HCT116 (cell line): Measurements from ENCODE around the gene PLOD1. TPM values are rescaled to one million over a fixed set of nuclear protein-coding genes. Genes with fewer than 3 reads are reported as not detected.

Source experiments
- ATAC-seq: fragments of 200-7000 bp; cut with Tn5 transposase; 2 replicates; pipeline ENCODE4 v1.9.1; 2020; ENCODE audit warnings: mild to moderate bottlenecking, moderate library complexity
- BruUV-seq: library from RNA; stranded (reverse); fragments of 400-500 nt; replicated peaks from 2 replicates; lab custom pipeline; 2021; lab: Mats Ljungman, UMichigan
- CTCF ChIA-PET: fragments of 300-600 bp; sonication (Branson Sonifier 250); formaldehyde crosslinking; loops from one replicate; lab custom pipeline; 2021; ENCODE audit warnings: antibody characterized with exemption; lab: Charles Lee
- POLR2A ChIA-PET: fragments of 300-600, 350-600 bp; sonication (Branson Sonifier 250); formaldehyde crosslinking; loops from one replicate; lab custom pipeline; 2021; ENCODE audit warnings: antibody characterized with exemption; lab: Charles Lee
- RAD21 ChIA-PET, 2 experiments: fragments of 300-600 bp; sonication (Branson Sonifier 250); formaldehyde crosslinking; loops; one replicate each; lab custom pipeline; 2023; ENCODE audit warnings: low total read pairs in 2 of 2; ENCODE audit not compliant: uncharacterized antibody in 2 of 2, unreplicated experiment in 2 of 2, low non-redundant PET in 1 of 2; lab: Charles Lee
- DNase-seq: peaks from one replicate; pipeline ENCODE4 v3.0.0-alpha.2; 2010; ENCODE audit warnings: low read depth, low spot score
- H2AFZ ChIP-seq: fragments of 200-600 bp; shearing (Covaris generic), sonication (generic); 2 replicates; pipeline ENCODE4 v1.6.1; 2017; ENCODE audit warnings: low read depth, mixed run types, mixed read lengths, antibody characterized with exemption, low read length; ENCODE audit not compliant: poor library complexity, severe bottlenecking
- H3K27ac ChIP-seq: 2 replicates; pipeline ENCODE4 v1.5.1; 2012; ENCODE audit warnings: low read depth, low read length
- H3K27me3 ChIP-seq: fragments of 200-600 bp; sonication (generic); 2 replicates; pipeline ENCODE4 v1.6.1; 2016; ENCODE audit warnings: mixed run types, low read length, mixed read lengths; ENCODE audit not compliant: insufficient read depth
- H3K36me3 ChIP-seq, 2 experiments: fragments of 200-500 bp in 1 of 2; fragments of 200-600 bp in 1 of 2; sonication (Bioruptor generic) in 1 of 2; sonication (generic) in 1 of 2; 2 replicates each; pipeline versions ENCODE4 v1.5.1 to v1.6.1; 2014 to 2016; ENCODE audit warnings: low read length in 2 of 2, inconsistent platforms in 1 of 2, mixed read lengths in 1 of 2, mixed run types in 1 of 2; ENCODE audit not compliant: insufficient read depth in 2 of 2, control insufficient read depth in 1 of 2
- H3K4me1 ChIP-seq, 2 experiments: fragments of 200-600 bp in 1 of 2; sonication (generic) in 1 of 2; 2 replicates each; pipeline versions ENCODE4 v1.5.1 to v1.6.1; 2012 to 2017; ENCODE audit warnings: low read length in 2 of 2, inconsistent platforms in 1 of 2, mild to moderate bottlenecking in 1 of 2, mixed read lengths in 1 of 2, mixed run types in 1 of 2, moderate library complexity in 1 of 2; ENCODE audit not compliant: insufficient read depth in 2 of 2, control insufficient read depth in 1 of 2
- H3K4me2 ChIP-seq: fragments of 200-600 bp; sonication (generic); 2 replicates; pipeline ENCODE4 v1.6.1; 2017; ENCODE audit warnings: mixed run types, low read length, mixed read lengths
- H3K4me3 ChIP-seq, 2 experiments: fragments of 200-600 bp in 1 of 2; sonication (generic) in 1 of 2; replicated peaks in 1 of 2; 2 replicates each; pipeline ENCODE4 v1.5.1; 2011 to 2016; ENCODE audit warnings: low read length in 2 of 2, control low read depth in 1 of 2, low read depth in 1 of 2, mild to moderate bottlenecking in 1 of 2, mixed read lengths in 1 of 2, mixed run types in 1 of 2
- H3K79me2 ChIP-seq: fragments of 200-600 bp; sonication (generic); 2 replicates; pipeline ENCODE4 v1.6.1; 2017; ENCODE audit warnings: mild to moderate bottlenecking, mixed run types, low read length, moderate library complexity, mixed read lengths; ENCODE audit not compliant: insufficient read depth
- H3K9ac ChIP-seq: fragments of 200-600 bp; sonication (generic); 2 replicates; pipeline ENCODE4 v1.6.1; 2016; ENCODE audit warnings: low read length, mixed read lengths
- H3K9me2 ChIP-seq: fragments of 200-600 bp; sonication (generic), shearing (Covaris generic); 2 replicates; pipeline ENCODE4 v1.6.1; 2017; ENCODE audit warnings: mixed run types, mild to moderate bottlenecking, moderate library complexity; ENCODE audit not compliant: insufficient read depth
- H3K9me3 ChIP-seq, 2 experiments: fragments of 200-500 bp in 1 of 2; fragments of 200-600 bp in 1 of 2; sonication (Bioruptor generic) in 1 of 2; sonication (generic) in 1 of 2; 2 replicates each; pipeline ENCODE4 v1.6.1; 2014 to 2017; ENCODE audit warnings: low read length in 2 of 2, mixed read lengths in 2 of 2, inconsistent platforms in 1 of 2, low read depth in 1 of 2, mild to moderate bottlenecking in 1 of 2, mixed run types in 1 of 2, moderate library complexity in 1 of 2; ENCODE audit not compliant: control insufficient read depth in 1 of 2, insufficient read depth in 1 of 2
- H4K20me1 ChIP-seq: fragments of 200-600 bp; sonication (generic), shearing (Covaris generic); 2 replicates; pipeline ENCODE4 v1.6.1; 2017; ENCODE audit warnings: mixed run types, mild to moderate bottlenecking, moderate library complexity; ENCODE audit not compliant: insufficient read depth
- CEBPB ChIP-seq: IDR thresholded peaks from 2 replicates; pipeline ENCODE4 v1.6.1; 2012; ENCODE audit warnings: low read depth
- ELF1 ChIP-seq: IDR thresholded peaks from 2 replicates; pipeline ENCODE4 v1.6.1; 2012; ENCODE audit warnings: low read depth, borderline replicate concordance
- EZH2 ChIP-seq: fragments of 200-600 bp; sonication (generic); IDR thresholded peaks from 2 replicates; pipeline ENCODE4 v1.6.1; 2017; ENCODE audit warnings: antibody characterized with exemption, mixed run types
- EZH2phosphoT487 ChIP-seq: fragments of 200-600 bp; IDR thresholded peaks from 2 replicates; pipeline ENCODE4 v1.6.1; 2018; ENCODE audit warnings: antibody characterized with exemption, borderline replicate concordance
- FOSL1 ChIP-seq: IDR thresholded peaks from 2 replicates; pipeline ENCODE4 v1.6.1; 2012; ENCODE audit warnings: low read depth
- POLR2AphosphoS5 ChIP-seq: IDR thresholded peaks from 2 replicates; pipeline ENCODE4 v1.6.1; 2011; ENCODE audit warnings: mild to moderate bottlenecking, low read depth, low read length, moderate library complexity
- SIN3A ChIP-seq: IDR thresholded peaks from 2 replicates; pipeline ENCODE4 v1.6.1; 2012; ENCODE audit warnings: low read depth
- SP1 ChIP-seq: IDR thresholded peaks from 2 replicates; pipeline ENCODE4 v1.6.1; 2012; ENCODE audit warnings: low read depth
- SRF ChIP-seq: IDR thresholded peaks from 2 replicates; pipeline ENCODE4 v1.6.1; 2012; ENCODE audit warnings: low read depth
- TCF7L2 ChIP-seq: IDR thresholded peaks from 2 replicates; pipeline ENCODE4 v1.7.0; 2011; ENCODE audit warnings: borderline replicate concordance, inconsistent platforms; ENCODE audit not compliant: insufficient read depth, insufficient read length; ENCODE audit errors: extremely low read depth
- YY1 ChIP-seq: IDR thresholded peaks from 2 replicates; pipeline ENCODE4 v1.6.1; 2011; ENCODE audit warnings: low read length, low read depth, moderate library complexity, mild to moderate bottlenecking; ENCODE audit not compliant: insufficient replicate concordance; ENCODE audit errors: extremely low read depth
- intact Hi-C: fragments of 100-400 bp; cut with micrococcal nuclease; formaldehyde crosslinking; loops from 2 replicates; pipeline ENCODE4 v1.10.0; 2022
- total RNA-seq: library from RNA; stranded (reverse); gene quantifications from one replicate; pipeline ENCODE4 v1.2.1, GENCODE V29; 2021; ENCODE audit not compliant: unreplicated experiment
- TF ChIP-seq, protein P1 (sequence below): IDR thresholded peaks from 2 replicates; pipeline ENCODE4 v1.6.1; 2012
- TF ChIP-seq, protein P2 (sequence below): IDR thresholded peaks from 2 replicates; pipeline ENCODE4 v1.6.1; 2012; ENCODE audit warnings: low read depth
- TF ChIP-seq, protein P3 (sequence below): IDR thresholded peaks from 2 replicates; pipeline ENCODE4 v1.6.1; 2011; ENCODE audit warnings: mild to moderate bottlenecking, low read length, moderate library complexity; ENCODE audit not compliant: insufficient replicate concordance; ENCODE audit errors: extremely low read depth

The PLOD1 gene
- total RNA-seq, 1 experiment from 2014 or later, result 175 TPM

DNA sequence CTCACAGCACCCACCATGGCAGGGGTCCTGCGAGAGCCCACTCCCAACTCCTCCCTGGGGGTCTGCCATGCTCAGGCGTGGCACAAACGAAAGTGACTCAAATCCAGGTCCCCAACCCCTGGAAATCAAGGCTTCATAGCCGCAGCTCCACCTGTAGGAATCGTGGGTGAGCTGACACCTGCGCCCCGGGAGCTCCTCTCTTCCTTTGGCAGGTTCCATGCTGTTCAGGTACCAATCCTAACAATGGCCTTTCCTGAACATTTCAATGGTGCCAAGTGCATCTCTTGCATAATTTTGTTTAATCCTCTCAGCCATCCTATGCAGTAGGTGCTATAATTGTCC is 46.9 kb upstream of the PLOD1 start:
- no peaks in the 10 kb centered on the region for H3K9me2 ChIP-seq
- ChIA-PET POLR2A (interaction anchor here (1.2 to 1.7 kb wide), 2 partner anchors 21 to 22 kb away, joined by 3 to 7 read pairs; no protein-coding TSS in a partner anchor), RAD21 (no interaction called here), CTCF (no interaction called here)
- H2AFZ ChIP-seq, result no peak overlapping the region
- no peaks in the 10 kb centered on the region for H4K20me1 ChIP-seq
- H3K36me3 ChIP-seq, result no peaks in the 10 kb centered on the region
- peaks cover 0 to 6% of the 10 kb centered on the region in 2 experiments; a peak in 1 of 4 replicates for H3K4me1 ChIP-seq
- no TSS peak for BruUV-seq
- TF ChIP-seq ELF1 (no peak), SRF (no peak), FOSL1 (no peak), POLR2AphosphoS5 (no peak), SP1 (no peak), EZH2 (no peak), SIN3A (no peak), TCF7L2 (no peak), YY1 (no peak), CEBPB (no peak), EZH2phosphoT487 (no peak)
- TF ChIP-seq, protein P1, sequence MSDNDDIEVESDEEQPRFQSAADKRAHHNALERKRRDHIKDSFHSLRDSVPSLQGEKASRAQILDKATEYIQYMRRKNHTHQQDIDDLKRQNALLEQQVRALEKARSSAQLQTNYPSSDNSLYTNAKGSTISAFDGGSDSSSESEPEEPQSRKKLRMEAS, result no peak
- TF ChIP-seq, protein P2, sequence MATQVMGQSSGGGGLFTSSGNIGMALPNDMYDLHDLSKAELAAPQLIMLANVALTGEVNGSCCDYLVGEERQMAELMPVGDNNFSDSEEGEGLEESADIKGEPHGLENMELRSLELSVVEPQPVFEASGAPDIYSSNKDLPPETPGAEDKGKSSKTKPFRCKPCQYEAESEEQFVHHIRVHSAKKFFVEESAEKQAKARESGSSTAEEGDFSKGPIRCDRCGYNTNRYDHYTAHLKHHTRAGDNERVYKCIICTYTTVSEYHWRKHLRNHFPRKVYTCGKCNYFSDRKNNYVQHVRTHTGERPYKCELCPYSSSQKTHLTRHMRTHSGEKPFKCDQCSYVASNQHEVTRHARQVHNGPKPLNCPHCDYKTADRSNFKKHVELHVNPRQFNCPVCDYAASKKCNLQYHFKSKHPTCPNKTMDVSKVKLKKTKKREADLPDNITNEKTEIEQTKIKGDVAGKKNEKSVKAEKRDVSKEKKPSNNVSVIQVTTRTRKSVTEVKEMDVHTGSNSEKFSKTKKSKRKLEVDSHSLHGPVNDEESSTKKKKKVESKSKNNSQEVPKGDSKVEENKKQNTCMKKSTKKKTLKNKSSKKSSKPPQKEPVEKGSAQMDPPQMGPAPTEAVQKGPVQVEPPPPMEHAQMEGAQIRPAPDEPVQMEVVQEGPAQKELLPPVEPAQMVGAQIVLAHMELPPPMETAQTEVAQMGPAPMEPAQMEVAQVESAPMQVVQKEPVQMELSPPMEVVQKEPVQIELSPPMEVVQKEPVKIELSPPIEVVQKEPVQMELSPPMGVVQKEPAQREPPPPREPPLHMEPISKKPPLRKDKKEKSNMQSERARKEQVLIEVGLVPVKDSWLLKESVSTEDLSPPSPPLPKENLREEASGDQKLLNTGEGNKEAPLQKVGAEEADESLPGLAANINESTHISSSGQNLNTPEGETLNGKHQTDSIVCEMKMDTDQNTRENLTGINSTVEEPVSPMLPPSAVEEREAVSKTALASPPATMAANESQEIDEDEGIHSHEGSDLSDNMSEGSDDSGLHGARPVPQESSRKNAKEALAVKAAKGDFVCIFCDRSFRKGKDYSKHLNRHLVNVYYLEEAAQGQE, result no peak
- TF ChIP-seq, protein P3, sequence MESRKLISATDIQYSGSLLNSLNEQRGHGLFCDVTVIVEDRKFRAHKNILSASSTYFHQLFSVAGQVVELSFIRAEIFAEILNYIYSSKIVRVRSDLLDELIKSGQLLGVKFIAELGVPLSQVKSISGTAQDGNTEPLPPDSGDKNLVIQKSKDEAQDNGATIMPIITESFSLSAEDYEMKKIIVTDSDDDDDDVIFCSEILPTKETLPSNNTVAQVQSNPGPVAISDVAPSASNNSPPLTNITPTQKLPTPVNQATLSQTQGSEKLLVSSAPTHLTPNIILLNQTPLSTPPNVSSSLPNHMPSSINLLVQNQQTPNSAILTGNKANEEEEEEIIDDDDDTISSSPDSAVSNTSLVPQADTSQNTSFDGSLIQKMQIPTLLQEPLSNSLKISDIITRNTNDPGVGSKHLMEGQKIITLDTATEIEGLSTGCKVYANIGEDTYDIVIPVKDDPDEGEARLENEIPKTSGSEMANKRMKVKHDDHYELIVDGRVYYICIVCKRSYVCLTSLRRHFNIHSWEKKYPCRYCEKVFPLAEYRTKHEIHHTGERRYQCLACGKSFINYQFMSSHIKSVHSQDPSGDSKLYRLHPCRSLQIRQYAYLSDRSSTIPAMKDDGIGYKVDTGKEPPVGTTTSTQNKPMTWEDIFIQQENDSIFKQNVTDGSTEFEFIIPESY, result no peak
- H3K27ac ChIP-seq, result no peak overlapping the region
- H3K79me2 ChIP-seq, result no peaks in the 10 kb centered on the region
- no peak overlapping the region for H3K4me2 ChIP-seq
- intact Hi-C loops, result no loop called here
- no peaks in the 10 kb centered on the region for H3K27me3 ChIP-seq
- no peak for ATAC-seq
- H3K9ac ChIP-seq, result no peak overlapping the region
- DNase-seq, result no peak
- no peaks in the 10 kb centered on the region for H3K9me3 ChIP-seq
- H3K4me3 ChIP-seq, result no peak overlapping the region
